NCI-H1930 (cell line): ENCODE measurements around the gene SH3D21.

Experiments used
- DNase-seq, 2 experiments: peaks; one replicate each; lab custom pipeline; 2025; lab: John Stamatoyannopoulos, UW

The SH3D21 gene

GRCh38 chr1:36358514-36359084, 52.4 kb downstream of the SH3D21 start:
- no peak for DNase-seq

GRCh38 chr1:36359383-36359782, 53.2 kb downstream of the SH3D21 start:
- DNase-seq, result no peak

- DNase-seq, result no peak
These were observed 53.9 kb downstream of the SH3D21 start for GRCh38 chr1:36359911-36360550.

GRCh38 chr1:36365381-36365780, 59.2 kb downstream of the SH3D21 start:
- DNase-seq, result no peak

- no peak for DNase-seq
These were observed 60.0 kb downstream of the SH3D21 start for GRCh38 chr1:36366091-36366661.

GRCh38 chr1:36367066-36367465, 60.9 kb downstream of the SH3D21 start:
- DNase-seq, result no peak

- no peak for DNase-seq
These were observed 61.6 kb downstream of the SH3D21 start for GRCh38 chr1:36367798-36368197.

- DNase-seq, result peak; percentile 36 to 55
These were observed 63.1 kb downstream of the SH3D21 start for GRCh38 chr1:36369061-36369861.
